HepG2 (cell line): ENCODE measurements around the gene MED12L. TPM values are rescaled to one million over a fixed set of nuclear protein-coding genes. Genes with fewer than 3 reads are reported as not detected.

Source experiments
- ARID5B ChIP-seq: IDR thresholded peaks from 2 replicates; pipeline ENCODE4 v1.4.0; 2020; ENCODE audit warnings: mild to moderate bottlenecking, missing genetic modification reagents
- DMAP1 ChIP-seq: IDR thresholded peaks from 2 replicates; pipeline ENCODE4 v1.6.1; 2016
- DPF2 ChIP-seq: sonication (generic); formaldehyde crosslinking; IDR thresholded peaks from 2 replicates; pipeline ENCODE4 v1.4.0; 2020; ENCODE audit warnings: mild to moderate bottlenecking, low read depth, missing genetic modification reagents, borderline replicate concordance
- KDM2A ChIP-seq: sonication (generic); formaldehyde crosslinking; IDR thresholded peaks from 2 replicates; pipeline ENCODE4 v1.4.0; 2020; ENCODE audit warnings: low read depth, missing genetic modification reagents, borderline replicate concordance
- MTERF4 ChIP-seq: sonication (generic); formaldehyde crosslinking; IDR thresholded peaks from 2 replicates; pipeline ENCODE4 v1.8.0; 2023; ENCODE audit warnings: mild to moderate bottlenecking, missing genetic modification reagents
- NBN ChIP-seq: fragments of 450-650 bp; conservative IDR thresholded peaks from 2 replicates; pipeline ENCODE4 v1.6.1; 2017
- POGZ ChIP-seq: sonication (generic); formaldehyde crosslinking; IDR thresholded peaks from 2 replicates; pipeline ENCODE4 v1.4.0; 2020; ENCODE audit warnings: mild to moderate bottlenecking, missing genetic modification reagents
- RFX1 ChIP-seq: fragments of 450-650 bp; IDR thresholded peaks from 2 replicates; pipeline ENCODE4 v1.6.1; 2017
- SALL1 ChIP-seq: sonication (generic); formaldehyde crosslinking; IDR thresholded peaks from 2 replicates; pipeline ENCODE4 v1.8.0; 2022; ENCODE audit warnings: mild to moderate bottlenecking, missing genetic modification reagents
- SP2 ChIP-seq: sonication (generic); formaldehyde crosslinking; IDR thresholded peaks from 2 replicates; pipeline ENCODE4 v1.5.1; 2020; ENCODE audit warnings: mild to moderate bottlenecking, missing genetic modification reagents
- STAG1 ChIP-seq: sonication (generic); formaldehyde crosslinking; IDR thresholded peaks from 2 replicates; pipeline ENCODE4 v1.4.0; 2020; ENCODE audit warnings: missing genetic modification reagents
- THAP7 ChIP-seq: sonication (generic); formaldehyde crosslinking; IDR thresholded peaks from 2 replicates; pipeline ENCODE4 v1.8.1; 2023; ENCODE audit warnings: mild to moderate bottlenecking, missing genetic modification reagents
- ZBTB26 ChIP-seq: IDR thresholded peaks from 2 replicates; pipeline ENCODE4 v1.6.1; 2016; ENCODE audit warnings: missing compliant biosample characterization, missing genetic modification reagents, borderline replicate concordance
- ZBTB3 ChIP-seq: sonication (generic); formaldehyde crosslinking; IDR thresholded peaks from 2 replicates; pipeline ENCODE4 v1.4.0; 2020; ENCODE audit warnings: low read depth, mild to moderate bottlenecking, moderate library complexity, missing genetic modification reagents, borderline replicate concordance
- ZBTB4 ChIP-seq: sonication (generic); formaldehyde crosslinking; IDR thresholded peaks from 2 replicates; pipeline ENCODE4 v1.4.0; 2020; ENCODE audit warnings: missing genetic modification reagents, mild to moderate bottlenecking, borderline replicate concordance
- ZFP1 ChIP-seq: IDR thresholded peaks from 2 replicates; pipeline ENCODE4 v1.6.1; 2016
- ZMYM3 ChIP-seq: sonication (generic); formaldehyde crosslinking; IDR thresholded peaks from 2 replicates; pipeline ENCODE4 v1.5.1; 2020; ENCODE audit warnings: mild to moderate bottlenecking, missing genetic modification reagents
- ZNF138 ChIP-seq: sonication (generic); formaldehyde crosslinking; IDR thresholded peaks from 2 replicates; pipeline ENCODE4 v1.5.0; 2020; ENCODE audit warnings: mild to moderate bottlenecking, low read depth, missing genetic modification reagents
- ZNF569 ChIP-seq: sonication (generic); formaldehyde crosslinking; IDR thresholded peaks from 2 replicates; pipeline ENCODE4 v1.5.0; 2020; ENCODE audit warnings: mild to moderate bottlenecking, missing genetic modification reagents, moderate library complexity, borderline replicate concordance
- polyA plus RNA-seq, 8 experiments: library from polyadenylated mRNA; depleted of rRNA in 3 of 8; stranded (reverse) in 7 of 8; unstranded in 1 of 8; fragments of >200 nt; fragmentation: Illumina TruSeq in 4 of 8; extraction: Trizol in 4 of 8; gene quantifications; 2 replicates each; pipeline versions ENCODE4 v1.2.1 to v1.2.3, GENCODE V29; 2011 to 2016; ENCODE audit warnings: low read depth in 4 of 8, missing spikeins in 1 of 8, mixed read lengths in 1 of 8; ENCODE audit not compliant: insufficient read depth in 1 of 8
- total RNA-seq, 5 experiments: library from RNA; depleted of rRNA; stranded (reverse); fragments of >200 nt; fragmentation: Illumina TruSeq; extraction: Trizol; gene quantifications; 2 replicates each; pipeline ENCODE4 v1.2.3, GENCODE V29; 2016; ENCODE audit warnings: low read depth in 1 of 5

The MED12L gene
- total and polyA plus RNA-seq, 2 of the 13 experiments (the other 11 are each of a cell fraction or from before 2014, with no cell fraction given) = 0.07 to 0.64 TPM

GRCh38 chr3:151085227-151085888 lies at the start of gene MED12L (continued):
- 0 out of 2 replicates have a peak, but pooled peaks have one; percentile 40 for TF ChIP-seq ZBTB4
- no peak for TF ChIP-seq RFX1
- TF ChIP-seq NBN = no peak
- TF ChIP-seq SP2 = no peak
- TF ChIP-seq SALL1 (CRISPR knock-in tag) = peak; percentile 67
- TF ChIP-seq POGZ = peak; percentile 90
- TF ChIP-seq ZBTB26 (CRISPR knock-in tag) = no peak
- 0 out of 2 replicates have a peak, but pooled peaks have one; percentile 31 for TF ChIP-seq ZMYM3 (CRISPR knock-in tag)
- no peak for TF ChIP-seq DPF2 (CRISPR knock-in tag)
- TF ChIP-seq ZFP1 (CRISPR knock-in tag) = no peak
- 0 out of 2 replicates have a peak, but pooled peaks have one; percentile 25 for TF ChIP-seq DMAP1 (CRISPR knock-in tag)
- 0 out of 2 replicates have a peak, but pooled peaks have one; percentile 24 for TF ChIP-seq STAG1 (CRISPR knock-in tag)
- TF ChIP-seq KDM2A (CRISPR knock-in tag) = peak; percentile 83; the same call in 1 of the 2 replicates
- TF ChIP-seq ZNF138 (CRISPR knock-in tag) = no peak
- no peak for TF ChIP-seq ZBTB3 (CRISPR knock-in tag)
- TF ChIP-seq THAP7 (CRISPR knock-in tag) = 0 out of 2 replicates have a peak, but pooled peaks have one; percentile 67
- TF ChIP-seq ZNF569 = no peak
- TF ChIP-seq ARID5B (CRISPR knock-in tag) = peak; percentile 69
- TF ChIP-seq MTERF4 (CRISPR knock-in tag) = no peak
